HepG2 (cell line): ENCODE results near the gene RHOBTB3. TPM values are rescaled to one million over a fixed set of nuclear protein-coding genes. Genes with fewer than 3 reads are reported as not detected.

Experiments
- ATAC-seq: fragments of 200-7000 bp; cut with Tn5 transposase; 3 replicates; pipeline ENCODE4 v1.9.1; 2020; ENCODE audit warnings: mild to moderate bottlenecking, moderate library complexity
- BruUV-seq: library from RNA; stranded (reverse); fragments of 400-500 nt; replicated peaks from 2 replicates; lab custom pipeline; 2021; lab: Mats Ljungman, UMichigan
- CTCF ChIA-PET: fragments of 300-600 bp; formaldehyde crosslinking; extraction: SDS; loops from one replicate; lab custom pipeline; 2021; ENCODE audit warnings: low total read pairs, inconsistent platforms, low intra/inter-chr PET ratio; lab: Yijun Ruan, JAX
- POLR2A ChIA-PET: fragments of 350-600 bp; sonication (Branson Sonifier 250); formaldehyde crosslinking; loops from one replicate; lab custom pipeline; 2020; ENCODE audit warnings: antibody characterized with exemption, inconsistent platforms; lab: Yijun Ruan, JAX
- DNase-seq: peaks from one replicate; pipeline ENCODE4 v3.0.0-alpha.2; 2015; ENCODE audit warnings: low spot score
- FAIRE-seq: peaks from 3 replicates; lab custom pipeline; 2011; peaks lifted over from hg19 to GRCh38; lab: Jason Lieb, UNC
- H2AFZ ChIP-seq: one replicate; pipeline ENCODE4 v1.6.1; 2011; ENCODE audit warnings: low read length, inconsistent platforms
- H3K27ac ChIP-seq: fragments of 300-600 bp; 3 replicates; pipeline ENCODE4 v1.8.0; 2011; ENCODE audit warnings: mixed run types, mild to moderate bottlenecking, mixed read lengths, low read length, inconsistent platforms; ENCODE audit not compliant: insufficient read depth; ENCODE audit errors: extremely low read length
- H3K27me3 ChIP-seq, 2 experiments: fragments of 200-600 bp in 1 of 2; 2 replicates in 1 of 2; 3 replicates in 1 of 2; pipeline versions ENCODE4 v1.6.0 to v1.8.0; 2011; ENCODE audit warnings: low read length in 2 of 2, mild to moderate bottlenecking in 2 of 2, moderate library complexity in 2 of 2, inconsistent platforms in 1 of 2; ENCODE audit not compliant: insufficient read depth in 2 of 2, control insufficient read depth in 1 of 2
- H3K36me3 ChIP-seq, 2 experiments: fragments of 200-600 bp in 1 of 2; replicated peaks in 1 of 2; 2 replicates in 1 of 2; 3 replicates in 1 of 2; pipeline versions ENCODE4 v1.5.1 to v1.8.0; 2011; ENCODE audit warnings: low read length in 2 of 2, inconsistent platforms in 1 of 2; ENCODE audit not compliant: insufficient read depth in 2 of 2, control insufficient read depth in 1 of 2
- H3K4me1 ChIP-seq: 2 replicates; pipeline ENCODE4 v1.5.1; 2012; ENCODE audit warnings: low read length, inconsistent platforms; ENCODE audit not compliant: insufficient read depth
- H3K4me2 ChIP-seq: 2 replicates; pipeline ENCODE4 v1.6.0; 2011; ENCODE audit warnings: low read depth, low read length, inconsistent platforms
- H3K4me3 ChIP-seq, 3 experiments: fragments of 200-600 bp in 1 of 3; sonication (generic), shearing (Covaris generic) in 1 of 3; replicated peaks in 1 of 3; 2 replicates each; pipeline ENCODE4 v1.5.1; 2011 to 2016; ENCODE audit warnings: low read length in 3 of 3, inconsistent platforms in 2 of 3, low read depth in 2 of 3, mild to moderate bottlenecking in 2 of 3, control low read depth in 1 of 3, mixed read lengths in 1 of 3; ENCODE audit not compliant: insufficient read depth in 1 of 3
- H3K79me2 ChIP-seq: one replicate; pipeline ENCODE4 v1.6.1; 2011; ENCODE audit warnings: low read length, inconsistent platforms; ENCODE audit not compliant: insufficient read depth
- H3K9ac ChIP-seq: 2 replicates; pipeline ENCODE4 v1.6.0; 2011; ENCODE audit warnings: mild to moderate bottlenecking, low read depth, low read length, inconsistent platforms; ENCODE audit not compliant: insufficient read depth
- H3K9me3 ChIP-seq: 2 replicates; pipeline ENCODE4 v1.5.1; 2012; ENCODE audit warnings: mild to moderate bottlenecking, low read length
- H4K20me1 ChIP-seq: 2 replicates; pipeline ENCODE4 v1.6.0; 2011; ENCODE audit warnings: inconsistent platforms, mild to moderate bottlenecking, low read length, moderate library complexity; ENCODE audit not compliant: insufficient read depth
- FOXP1 ChIP-seq, 2 experiments: fragments of 450-650 bp in 1 of 2; IDR thresholded peaks; 2 replicates each; pipeline ENCODE4 v1.6.1; 2017 to 2018; ENCODE audit warnings: antibody characterized with exemption in 1 of 2
- SOX13 ChIP-seq, 3 experiments: fragments of 450-650 bp in 1 of 3; sonication (generic) in 1 of 3; formaldehyde crosslinking in 1 of 3; IDR thresholded peaks in 2 of 3; conservative IDR thresholded peaks in 1 of 3; 2 replicates each; pipeline versions ENCODE4 v1.5.0 to v1.6.1; 2016 to 2020; ENCODE audit warnings: antibody characterized with exemption in 1 of 3, mild to moderate bottlenecking in 1 of 3, missing compliant biosample characterization in 1 of 3, missing genetic modification reagents in 1 of 3, moderate library complexity in 1 of 3
- SOX5 ChIP-seq: IDR thresholded peaks from 2 replicates; pipeline ENCODE4 v1.6.1; 2016; ENCODE audit warnings: borderline replicate concordance
- SOX6 ChIP-seq, 2 experiments: fragments of 450-650 bp in 1 of 2; sonication (generic) in 1 of 2; formaldehyde crosslinking in 1 of 2; IDR thresholded peaks; 2 replicates each; pipeline versions ENCODE4 v1.4.0 to v1.6.1; 2017 to 2020; ENCODE audit warnings: antibody characterized with exemption in 1 of 2, mild to moderate bottlenecking in 1 of 2, missing genetic modification reagents in 1 of 2
- TCF7 ChIP-seq: sonication (generic); IDR thresholded peaks from 2 replicates; pipeline ENCODE4 v1.6.1; 2016; ENCODE audit warnings: antibody characterized with exemption, low read depth
- TCF7L2 ChIP-seq: IDR thresholded peaks from 2 replicates; pipeline ENCODE4 v1.6.1; 2011; ENCODE audit warnings: mild to moderate bottlenecking, low read depth, low read length, moderate library complexity
- ZNF143 ChIP-seq: sonication (generic); formaldehyde crosslinking; IDR thresholded peaks from 2 replicates; pipeline ENCODE4 v1.4.0; 2020; ENCODE audit warnings: missing genetic modification reagents
- ZNF235 ChIP-seq: sonication (generic); formaldehyde crosslinking; IDR thresholded peaks from 2 replicates; pipeline ENCODE4 v1.8.1; 2023; ENCODE audit warnings: mild to moderate bottlenecking, missing genetic modification reagents, borderline replicate concordance
- ZNF468 ChIP-seq: sonication (generic); formaldehyde crosslinking; IDR thresholded peaks from 2 replicates; pipeline ENCODE4 v1.8.0; 2022; ENCODE audit warnings: mild to moderate bottlenecking, moderate library complexity, missing genetic modification reagents
- WGBS: methylation state at CpG from one replicate; pipeline ENCODE4 v1.1.6; 2017; ENCODE audit warnings: low lambda C conversion rate; 5-methylcytosine and 5-hydroxymethylcytosine counted together
- in situ Hi-C: cut with HindIII; loops from 2 replicates; pipeline ENCODE4 v1.10.0; 2017; ENCODE audit warnings: low pct_unique_long_range_greater_than_20kb; ENCODE audit not compliant: extremely low pct_ligation_motif_present
- intact Hi-C: fragments of 100-400 bp; cut with micrococcal nuclease; formaldehyde crosslinking; loops from one replicate; pipeline ENCODE4 v1.10.0; 2022; ENCODE audit not compliant: unreplicated experiment
- polyA plus RNA-seq, 8 experiments: library from polyadenylated mRNA; depleted of rRNA in 3 of 8; stranded (reverse) in 7 of 8; unstranded in 1 of 8; fragments of >200 nt; fragmentation: Illumina TruSeq in 4 of 8; extraction: Trizol in 4 of 8; gene quantifications; 2 replicates each; pipeline versions ENCODE4 v1.2.1 to v1.2.3, GENCODE V29; 2011 to 2016; ENCODE audit warnings: low read depth in 4 of 8, missing spikeins in 1 of 8, mixed read lengths in 1 of 8; ENCODE audit not compliant: insufficient read depth in 1 of 8
- total RNA-seq, 5 experiments: library from RNA; depleted of rRNA; stranded (reverse); fragments of >200 nt; fragmentation: Illumina TruSeq; extraction: Trizol; gene quantifications; 2 replicates each; pipeline ENCODE4 v1.2.3, GENCODE V29; 2016; ENCODE audit warnings: low read depth in 1 of 5
- TF ChIP-seq, protein P1 (sequence below): sonication (generic); formaldehyde crosslinking; IDR thresholded peaks from 2 replicates; pipeline ENCODE4 v1.4.0; 2020; ENCODE audit warnings: missing genetic modification reagents
- TF ChIP-seq, protein P2 (sequence below): IDR thresholded peaks from 2 replicates; pipeline ENCODE4 v1.6.1; 2016; ENCODE audit warnings: low read depth, control low read depth

The RHOBTB3 gene
- total and polyA plus RNA-seq, 2 of the 13 experiments (the other 11 are each of a cell fraction or from before 2014, with no cell fraction given) = 31.6 to 35.4 TPM

- H3K36me3 ChIP-seq = peaks cover 8 to 38% of the 10 kb centered on the region in 2 experiments; a peak in 3 of 5 replicates
- no peak overlapping the region for H3K9ac ChIP-seq
- in situ Hi-C loops = no loop called here
- POLR2A ChIA-PET = interaction anchor here (0.7 to 1.7 kb wide), 4 partner anchors 11 to 101 kb away, joined by 3 to 5 read pairs (median 4); partner anchors contain the start of genes GLRX, RFESD and RHOBTB3
- 23% methylated on average over 2 of the region's 2 CpGs for WGBS
- no peaks in the 10 kb centered on the region for H4K20me1 ChIP-seq
- no TSS peak for BruUV-seq
- no peak overlapping the region for H3K27ac ChIP-seq
- H2AFZ ChIP-seq = no peak overlapping the region
- DNase-seq (peak; percentile 36), FAIRE-seq (no peak), ATAC-seq (no peak; the same call in 2 of the 3 replicates)
- H3K9me3 ChIP-seq = no peaks in the 10 kb centered on the region
- CTCF ChIA-PET = no interaction called here
- H3K4me3 ChIP-seq = no peak overlapping the region
- no peaks in the 10 kb centered on the region for H3K27me3 ChIP-seq
- H3K4me1 ChIP-seq = peaks cover 15% of the 10 kb centered on the region
- no peaks in the 10 kb centered on the region for H3K79me2 ChIP-seq
- TF ChIP-seq, protein P1, sequence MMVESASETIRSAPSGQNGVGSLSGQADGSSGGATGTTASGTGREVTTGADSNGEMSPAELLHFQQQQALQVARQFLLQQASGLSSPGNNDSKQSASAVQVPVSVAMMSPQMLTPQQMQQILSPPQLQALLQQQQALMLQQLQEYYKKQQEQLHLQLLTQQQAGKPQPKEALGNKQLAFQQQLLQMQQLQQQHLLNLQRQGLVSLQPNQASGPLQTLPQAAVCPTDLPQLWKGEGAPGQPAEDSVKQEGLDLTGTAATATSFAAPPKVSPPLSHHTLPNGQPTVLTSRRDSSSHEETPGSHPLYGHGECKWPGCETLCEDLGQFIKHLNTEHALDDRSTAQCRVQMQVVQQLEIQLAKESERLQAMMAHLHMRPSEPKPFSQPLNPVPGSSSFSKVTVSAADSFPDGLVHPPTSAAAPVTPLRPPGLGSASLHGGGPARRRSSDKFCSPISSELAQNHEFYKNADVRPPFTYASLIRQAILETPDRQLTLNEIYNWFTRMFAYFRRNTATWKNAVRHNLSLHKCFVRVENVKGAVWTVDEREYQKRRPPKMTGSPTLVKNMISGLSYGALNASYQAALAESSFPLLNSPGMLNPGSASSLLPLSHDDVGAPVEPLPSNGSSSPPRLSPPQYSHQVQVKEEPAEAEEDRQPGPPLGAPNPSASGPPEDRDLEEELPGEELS = 0 out of 2 replicates have a peak, but pooled peaks have one; percentile 16
- TF ChIP-seq TCF7L2 = 0 out of 2 replicates have a peak, but pooled peaks have one; percentile 44
- TF ChIP-seq ZNF468 = no peak
- TF ChIP-seq SOX5 (CRISPR knock-in tag) = peak; percentile 29; the same call in 1 of the 2 replicates
- no peak for TF ChIP-seq ZNF143 (CRISPR knock-in tag)
- no peak for TF ChIP-seq SOX6 (IDR thresholded peaks at IDR 0.05)
- TF ChIP-seq SOX6 (CRISPR knock-in tag; IDR thresholded peaks at IDR 0.05) = peak; percentile 41; the same call in 1 of the 2 replicates
- TF ChIP-seq FOXP1 (IDR thresholded peaks at IDR 0.05) = no peak
- peak; percentile 6; the same call in 1 of the 2 replicates for TF ChIP-seq FOXP1 (CRISPR knock-in tag; IDR thresholded peaks at IDR 0.05)
- TF ChIP-seq ZNF235 (CRISPR knock-in tag) = no peak
- TF ChIP-seq, protein P2, sequence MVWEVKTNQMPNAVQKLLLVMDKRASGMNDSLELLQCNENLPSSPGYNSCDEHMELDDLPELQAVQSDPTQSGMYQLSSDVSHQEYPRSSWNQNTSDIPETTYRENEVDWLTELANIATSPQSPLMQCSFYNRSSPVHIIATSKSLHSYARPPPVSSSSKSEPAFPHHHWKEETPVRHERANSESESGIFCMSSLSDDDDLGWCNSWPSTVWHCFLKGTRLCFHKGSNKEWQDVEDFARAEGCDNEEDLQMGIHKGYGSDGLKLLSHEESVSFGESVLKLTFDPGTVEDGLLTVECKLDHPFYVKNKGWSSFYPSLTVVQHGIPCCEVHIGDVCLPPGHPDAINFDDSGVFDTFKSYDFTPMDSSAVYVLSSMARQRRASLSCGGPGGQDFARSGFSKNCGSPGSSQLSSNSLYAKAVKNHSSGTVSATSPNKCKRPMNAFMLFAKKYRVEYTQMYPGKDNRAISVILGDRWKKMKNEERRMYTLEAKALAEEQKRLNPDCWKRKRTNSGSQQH = no peak
- TF ChIP-seq TCF7 = peak; percentile 30; the same call in 1 of the 2 replicates
- TF ChIP-seq SOX13 (IDR thresholded peaks at IDR 0.05) = no peak
- TF ChIP-seq SOX13 (CRISPR knock-in tag; conservative IDR thresholded peaks at IDR 0.05 in 1 of 2, IDR thresholded peaks at IDR 0.05 in 1 of 2) = peak in 1 of 2 experiments; percentile 63; a peak in 2 of 4 replicates
- TF ChIP-seq, all 625 proteins: peak for 7
- no peak overlapping the region for H3K4me2 ChIP-seq
- intact Hi-C loops = no loop called here
Measured at GRCh38 chr5:95748133-95748532, 17.0 kb downstream of the RHOBTB3 start.
